ENCODE data around the gene SLFNL1.

Gene SLFNL1

GRCh38 chr1:41020109-41020576 lies 1.4 kb downstream of the SLFNL1 start:
- no peak for DNase-seq (ENCODE audit: low read depth in 3 of 3)

DNA sequence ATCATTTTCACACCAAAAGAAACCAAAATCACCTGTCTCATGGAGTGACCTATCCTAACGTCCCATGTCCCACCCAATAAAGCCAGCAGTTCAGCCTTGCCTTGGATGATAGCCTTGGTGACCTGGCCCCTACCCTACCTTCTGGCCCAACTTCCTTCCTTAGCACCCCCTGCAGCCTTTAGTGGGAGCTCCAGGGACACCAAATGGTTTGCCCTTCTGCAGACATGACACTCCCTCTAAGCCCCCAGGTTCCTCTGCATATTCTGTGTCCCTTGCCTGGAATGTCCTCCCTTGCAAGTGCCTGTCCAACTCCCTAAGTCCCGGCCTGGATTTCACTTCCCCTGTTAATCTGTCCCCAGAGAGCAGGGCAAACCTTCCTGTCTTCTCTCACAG lies 2.2 kb downstream of the SLFNL1 start:
- DNase-seq (ENCODE audit: low read depth in 3 of 3) = no peak

GRCh38 chr1:41018018-41018410 lies 3.5 kb downstream of the SLFNL1 start:
- DNase-seq (ENCODE audit: low read depth in 3 of 3) = no peak

DNA sequence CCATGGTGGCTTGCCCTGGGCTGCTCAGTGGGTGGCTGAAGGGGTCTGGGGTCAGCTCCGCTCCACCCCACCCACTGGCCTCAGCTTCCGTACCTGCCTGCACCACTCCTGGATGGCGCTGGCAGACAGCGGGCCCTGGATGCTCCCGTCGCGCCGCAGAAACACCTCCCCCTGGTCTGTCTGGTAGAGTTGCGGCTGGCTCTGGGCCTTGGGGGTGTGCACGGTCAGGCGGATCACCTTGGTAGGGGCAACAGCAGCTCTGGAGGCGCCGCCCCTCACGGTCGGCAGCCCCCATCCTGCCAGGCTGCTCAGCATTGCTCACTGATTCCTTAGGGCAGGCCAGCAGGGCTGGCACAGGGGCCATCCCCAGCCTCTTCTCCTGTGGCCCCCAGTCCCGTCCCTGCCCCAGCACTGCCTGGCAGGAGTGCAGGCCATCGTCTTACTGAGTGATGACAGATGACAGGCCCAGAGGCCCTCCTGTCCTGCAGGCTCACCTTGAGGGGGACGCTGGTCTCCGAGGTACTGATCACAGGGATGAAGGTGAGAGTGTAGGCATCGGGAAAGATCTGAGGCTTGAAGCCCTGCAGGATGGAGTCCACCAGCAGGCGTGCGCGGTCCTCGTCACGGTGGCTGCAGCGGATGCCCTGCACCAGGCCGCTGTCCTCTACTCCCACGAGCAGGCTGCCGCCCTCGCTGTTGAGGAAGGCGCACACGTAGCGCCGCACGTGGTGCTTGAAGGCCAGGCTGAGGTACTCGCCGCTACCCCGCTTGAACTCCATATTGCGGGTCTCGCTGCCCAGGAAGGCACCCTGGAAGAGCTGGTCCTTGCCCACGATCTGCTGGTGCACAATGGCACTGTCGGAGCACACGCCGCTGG lies 4.1 kb downstream of the SLFNL1 start:
- no peak for DNase-seq (ENCODE audit: low read depth in 3 of 3)

DNA sequence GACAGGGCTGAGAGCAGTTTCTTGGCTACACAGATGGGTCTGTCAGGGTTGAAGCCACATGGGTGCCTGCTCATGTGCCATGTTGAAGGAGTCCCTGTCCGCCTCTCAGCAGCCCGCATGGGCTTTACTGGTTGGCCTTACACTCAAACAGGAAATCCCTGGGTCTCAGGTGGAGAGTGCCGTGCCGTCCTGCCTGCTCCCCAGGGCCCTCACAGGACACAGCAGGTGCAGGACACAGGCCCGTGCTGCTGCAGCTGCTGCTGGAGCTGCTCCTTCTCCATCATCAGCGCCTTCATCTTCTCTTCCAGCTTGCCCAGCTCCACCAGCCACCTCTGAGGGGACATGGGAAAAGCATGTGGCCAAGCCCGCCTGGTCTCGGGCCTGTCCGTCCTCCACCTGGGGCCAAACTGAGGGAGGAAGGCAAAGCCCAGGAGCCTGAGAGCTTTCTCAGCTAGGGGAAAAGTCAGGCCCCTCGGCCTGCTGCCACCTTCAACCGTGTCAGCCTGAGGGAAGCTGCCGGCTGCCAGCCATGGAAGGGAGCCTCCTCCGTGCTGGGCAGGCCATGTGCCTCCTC lies 5.5 kb downstream of the SLFNL1 start:
- DNase-seq (ENCODE audit: low read depth in 3 of 3) = no peak

GRCh38 chr1:41015281-41015896 lies 6.1 kb downstream of the SLFNL1 start:
- DNase-seq (ENCODE audit: low read depth in 3 of 3) = no peak

DNA sequence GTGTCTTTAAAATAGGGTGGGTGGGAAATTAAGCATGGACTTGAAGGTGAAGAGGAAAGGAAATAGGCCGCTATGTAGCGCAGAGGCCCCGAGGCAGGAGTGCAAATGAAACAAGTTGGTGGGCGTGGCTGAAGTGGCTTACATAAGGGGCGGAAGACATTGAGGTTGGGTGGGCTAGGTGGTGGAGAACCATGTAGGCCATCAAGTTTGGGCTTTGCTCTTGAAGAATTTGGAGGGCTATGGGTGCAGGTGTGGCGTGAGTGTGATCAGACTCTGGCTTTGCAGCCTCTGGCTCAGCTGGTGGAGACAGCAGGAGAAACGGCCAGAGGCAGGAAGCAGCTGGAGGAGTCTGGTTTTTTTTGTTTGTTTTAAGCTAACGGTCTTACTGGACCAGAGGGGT lies 6.7 kb downstream of the SLFNL1 start:
- no peak for DNase-seq (ENCODE audit: low read depth in 3 of 3)

DNA sequence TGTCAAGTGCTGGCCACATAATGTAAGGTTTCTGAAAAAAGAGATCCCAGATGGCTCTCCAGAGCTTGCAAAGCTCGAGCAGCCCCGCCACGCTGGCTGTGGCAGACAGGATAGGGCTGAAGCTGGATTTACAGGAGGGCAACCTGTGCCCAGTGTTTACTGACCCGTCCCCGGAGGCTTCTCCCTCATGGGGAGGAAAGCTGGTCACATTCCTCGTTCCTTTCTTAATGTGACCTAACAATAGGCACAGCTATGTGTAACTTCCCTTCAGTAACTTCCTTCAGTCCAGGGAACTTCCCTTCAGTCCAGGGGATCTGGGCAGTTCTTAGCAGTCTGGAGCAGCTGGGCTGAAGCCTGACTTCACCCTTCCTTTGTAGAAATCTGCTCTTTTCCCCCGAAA lies 7.7 kb downstream of the SLFNL1 start:
- no peak for DNase-seq (ENCODE audit: low read depth in 3 of 3)

GRCh38 chr1:41013024-41013423 lies 8.5 kb downstream of the SLFNL1 start:
- no peak for DNase-seq (ENCODE audit: low read depth in 3 of 3)

- no peak for DNase-seq (ENCODE audit: low read depth in 3 of 3)
Observed at GRCh38 chr1:41010345-41010744, 11.2 kb downstream of the SLFNL1 start.

DNA sequence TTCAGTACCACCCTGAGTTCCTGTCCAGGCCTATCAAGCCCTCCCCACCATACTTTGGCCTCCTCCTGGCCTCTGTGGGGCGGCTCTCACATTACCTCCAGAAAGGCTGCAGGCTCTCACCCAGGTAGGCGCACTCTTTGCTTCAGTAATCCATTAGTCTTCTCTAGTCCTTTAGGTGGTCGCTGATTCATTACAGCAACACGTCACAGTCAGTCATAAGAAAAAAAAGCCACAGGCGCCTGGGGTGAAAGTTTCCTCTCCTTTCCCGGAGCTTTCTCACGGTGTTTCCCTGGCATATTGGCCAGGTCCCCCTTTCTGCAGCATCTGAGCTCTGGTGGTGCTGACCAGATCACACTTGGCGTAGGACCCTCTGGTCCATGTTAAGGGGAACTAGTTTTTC lies 12.1 kb downstream of the SLFNL1 start:
- DNase-seq (ENCODE audit: low read depth in 3 of 3) = no peak

DNA sequence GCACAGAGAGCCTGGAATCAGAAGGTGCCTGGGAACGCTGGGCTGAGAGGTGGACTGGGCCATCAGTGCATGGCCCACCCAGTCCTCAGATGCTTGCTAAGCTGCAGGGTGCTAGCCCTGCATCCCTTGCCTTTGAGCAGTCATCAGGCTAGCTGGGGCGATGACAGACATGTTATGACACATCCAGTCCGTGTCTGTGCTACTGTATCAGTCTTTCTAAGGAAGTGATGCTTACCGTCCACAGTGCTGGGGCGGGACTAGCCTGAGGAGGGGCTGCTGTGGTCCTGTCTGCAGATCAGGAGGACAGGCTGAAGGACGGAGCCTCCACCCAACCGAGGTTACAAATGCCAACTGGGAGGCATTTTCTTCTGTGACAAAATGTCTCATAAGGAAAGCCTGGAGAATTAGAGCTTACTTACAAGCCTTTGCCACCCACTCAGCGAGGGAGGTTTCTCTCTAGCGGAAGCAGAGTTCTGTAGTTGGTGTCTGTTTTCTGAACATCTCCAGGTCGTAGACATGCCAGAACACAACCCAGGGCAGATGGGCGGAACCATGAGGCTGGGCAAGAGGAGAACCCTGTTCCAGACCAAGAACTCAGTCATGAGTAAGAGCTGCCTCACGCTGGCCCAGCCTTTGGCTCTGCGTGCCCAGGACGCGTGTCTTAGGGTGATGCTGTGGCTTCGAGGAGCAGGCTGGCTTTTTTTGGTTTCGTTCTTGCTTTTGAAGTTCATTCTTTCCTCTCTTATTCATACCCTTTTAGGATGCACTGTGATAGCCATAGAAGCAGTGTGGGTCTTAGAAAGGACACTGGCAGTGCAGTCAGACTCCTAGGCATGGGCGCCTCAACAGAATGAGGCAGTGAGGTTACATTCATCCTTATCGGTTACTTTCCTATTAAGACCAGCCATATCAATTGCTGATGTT lies 14.3 kb downstream of the SLFNL1 start:
- DNase-seq (ENCODE audit: low read depth in 3 of 3) = no peak

GRCh38 chr1:41005876-41006275 lies 15.6 kb downstream of the SLFNL1 start:
- no peak for DNase-seq (ENCODE audit: low read depth in 3 of 3)

DNA sequence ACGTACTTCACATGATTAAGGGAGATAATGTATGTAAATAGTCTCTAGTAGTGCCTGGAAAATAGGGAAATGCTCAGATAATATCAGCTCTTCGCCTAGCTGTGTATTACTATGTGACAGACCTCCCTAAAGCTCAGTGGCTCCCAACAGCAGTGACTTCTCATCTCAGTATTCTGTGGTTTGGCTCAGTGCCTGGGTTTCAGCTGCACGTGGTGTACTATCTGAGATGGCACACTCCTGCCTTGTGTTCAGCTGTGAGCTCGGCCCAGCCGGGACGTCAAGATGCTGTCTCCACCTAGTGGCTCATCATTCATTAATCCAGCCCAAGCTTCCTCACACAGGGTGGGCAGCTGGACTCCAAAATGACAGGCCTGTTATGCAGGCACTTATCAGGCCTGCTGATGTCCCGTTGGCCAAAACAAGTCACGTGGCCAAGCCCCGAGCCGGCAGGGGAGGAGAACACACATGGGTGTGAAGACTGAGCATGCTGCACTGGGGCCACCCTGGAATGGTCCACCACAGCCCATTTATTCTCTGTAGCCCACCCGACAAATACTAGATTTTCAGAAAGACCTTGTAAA lies 17.8 kb downstream of the SLFNL1 start:
- DNase-seq (ENCODE audit: low read depth in 3 of 3) = peak; percentile 43 to 76 (median 71)

DNA sequence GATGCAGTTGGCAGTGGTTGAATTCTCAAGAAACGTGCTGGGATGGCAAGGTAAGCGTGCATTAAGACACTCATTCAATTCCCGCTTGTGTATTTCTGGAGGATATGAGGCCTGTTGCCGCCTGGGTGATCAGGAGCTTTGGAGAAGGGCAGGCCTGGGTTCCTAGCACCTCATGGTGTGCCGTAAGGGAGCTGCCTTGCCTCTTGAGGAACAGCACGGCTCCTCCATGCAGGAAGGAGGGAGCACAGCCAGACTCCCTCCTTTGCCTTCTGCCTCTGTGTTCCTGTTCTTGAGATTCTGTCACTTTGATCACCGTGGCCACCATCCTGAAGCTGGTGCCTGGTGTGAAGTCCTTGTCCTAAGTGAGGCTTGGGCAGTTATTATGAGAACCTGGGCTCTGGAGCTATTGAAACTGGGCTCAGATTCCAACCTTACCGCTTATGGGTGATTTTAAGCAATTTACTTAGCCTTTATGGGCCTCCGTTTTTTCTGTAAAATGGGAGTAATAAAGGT lies 18.3 kb downstream of the SLFNL1 start:
- DNase-seq (ENCODE audit: low read depth in 3 of 3) = no peak

DNA sequence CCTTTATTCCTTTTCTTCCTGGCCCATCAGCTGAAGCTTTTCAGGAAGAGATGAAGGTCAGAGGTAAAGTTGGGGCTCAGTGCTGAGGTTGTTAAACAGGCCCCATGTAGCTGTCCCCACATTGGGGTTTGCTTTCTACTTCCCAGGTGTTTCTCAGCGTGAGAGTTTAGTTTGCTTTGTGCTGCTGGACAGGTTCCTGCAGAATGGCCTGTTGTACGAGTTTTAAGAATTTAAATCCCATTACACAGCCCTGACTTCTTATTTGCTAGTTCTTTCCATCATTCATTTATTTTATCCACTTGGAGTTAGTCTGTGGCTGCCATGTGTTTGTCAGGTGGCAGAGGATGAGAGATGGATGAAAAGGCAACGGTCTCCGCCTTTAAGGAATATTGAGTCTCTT lies 22.9 kb downstream of the SLFNL1 start:
- DNase-seq (ENCODE audit: low read depth in 3 of 3) = no peak

DNA sequence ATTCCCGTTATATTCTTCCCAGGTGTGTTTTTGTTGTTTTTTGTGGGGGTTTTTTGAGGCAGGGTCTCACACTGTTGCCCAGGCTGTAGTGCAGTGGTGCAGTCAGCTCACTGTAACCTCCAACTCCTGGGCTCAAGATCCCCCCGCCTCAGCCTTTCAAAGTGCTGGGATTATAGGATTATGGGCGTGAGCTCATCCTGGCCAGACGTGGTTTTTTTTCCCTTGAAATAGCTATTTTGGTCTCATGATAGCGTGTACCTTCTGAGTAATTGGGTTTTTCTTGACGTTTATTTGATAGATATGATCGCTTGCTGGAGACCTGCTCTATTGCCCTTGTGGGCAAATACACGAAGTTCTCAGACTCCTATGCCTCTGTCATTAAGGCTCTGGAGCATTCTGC lies 24.4 kb downstream of the SLFNL1 start:
- DNase-seq (ENCODE audit: low read depth in 3 of 3) = no peak

DNA sequence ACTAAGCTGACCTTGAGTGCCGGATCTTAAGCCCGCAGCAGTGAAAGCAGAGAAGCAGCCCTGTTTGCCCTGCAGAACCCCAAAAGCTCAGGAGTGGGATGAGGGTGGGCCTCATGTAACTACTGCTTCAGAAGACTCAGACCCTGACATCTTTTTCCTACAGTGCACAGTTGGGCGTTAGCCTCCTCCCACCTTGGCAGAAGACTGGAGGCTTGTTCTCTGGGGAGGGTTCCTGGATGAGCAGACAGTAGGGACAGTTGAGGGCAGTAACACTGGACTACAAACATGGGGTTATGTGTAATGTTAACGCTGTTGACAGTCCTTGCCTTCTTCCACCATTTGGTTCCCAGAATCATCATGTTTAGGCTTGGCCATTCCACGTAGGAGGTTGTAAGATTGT lies 32.5 kb downstream of the SLFNL1 start:
- no peak for DNase-seq (ENCODE audit: low read depth in 3 of 3)

GRCh38 chr1:40988280-40988679 lies 33.2 kb downstream of the SLFNL1 start:
- DNase-seq (ENCODE audit: low read depth in 3 of 3) = no peak

DNA sequence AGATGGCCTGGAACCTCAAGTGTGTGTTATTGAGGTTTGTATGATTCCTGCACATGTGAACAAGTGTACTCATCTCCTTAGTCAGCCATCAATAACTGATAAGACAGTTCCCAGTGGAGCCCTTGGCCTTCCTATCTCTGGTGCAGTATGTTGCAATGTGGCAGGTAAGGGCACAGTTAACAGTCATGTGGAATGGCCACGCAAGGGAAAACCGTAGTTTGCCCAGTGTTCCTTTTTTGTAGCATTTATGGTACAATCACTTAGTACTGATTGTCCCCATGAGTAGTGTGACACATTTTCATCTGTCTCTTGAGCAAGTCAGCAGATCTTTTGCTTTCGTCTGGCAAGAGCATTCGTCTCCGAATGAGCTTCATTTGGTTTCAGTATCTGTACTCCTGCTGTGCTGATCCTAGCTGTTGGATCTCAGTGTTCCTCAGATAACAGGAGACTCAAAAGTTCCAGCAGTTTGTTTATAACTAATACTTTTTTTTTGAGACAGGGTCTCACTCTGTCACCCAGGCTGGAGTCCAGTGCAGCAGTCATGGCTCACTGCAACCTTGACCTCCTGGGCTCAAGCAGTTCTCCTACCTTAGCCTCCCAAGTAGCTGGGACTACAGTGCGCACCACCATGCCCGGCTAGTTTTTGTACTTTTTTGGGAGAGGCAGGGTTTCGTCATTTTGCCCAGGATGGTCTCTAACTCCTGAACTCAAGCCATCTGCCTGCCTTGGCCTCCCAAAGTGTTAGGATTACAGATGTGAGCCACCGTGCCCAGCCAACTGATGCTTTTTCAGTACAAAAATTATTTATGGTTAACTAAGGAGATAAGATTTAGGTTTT lies 33.9 kb downstream of the SLFNL1 start:
- DNase-seq (ENCODE audit: low read depth in 3 of 3) = no peak

Measured in stimulated activated CD4-positive, alpha-beta T cell treated with anti-CD3 and anti-CD28 coated beads, TNF-alpha, amount 100 ng/mL, for 4 hours (primary cell).